ENCODE results near the gene IER3. TPM values are rescaled to one million over a fixed set of nuclear protein-coding genes. Genes with fewer than 3 reads are reported as not detected.

IER3 gene
- polyA plus RNA-seq, 3 donors = 21.0 to 21.8 (median 21.2) TPM

DNA sequence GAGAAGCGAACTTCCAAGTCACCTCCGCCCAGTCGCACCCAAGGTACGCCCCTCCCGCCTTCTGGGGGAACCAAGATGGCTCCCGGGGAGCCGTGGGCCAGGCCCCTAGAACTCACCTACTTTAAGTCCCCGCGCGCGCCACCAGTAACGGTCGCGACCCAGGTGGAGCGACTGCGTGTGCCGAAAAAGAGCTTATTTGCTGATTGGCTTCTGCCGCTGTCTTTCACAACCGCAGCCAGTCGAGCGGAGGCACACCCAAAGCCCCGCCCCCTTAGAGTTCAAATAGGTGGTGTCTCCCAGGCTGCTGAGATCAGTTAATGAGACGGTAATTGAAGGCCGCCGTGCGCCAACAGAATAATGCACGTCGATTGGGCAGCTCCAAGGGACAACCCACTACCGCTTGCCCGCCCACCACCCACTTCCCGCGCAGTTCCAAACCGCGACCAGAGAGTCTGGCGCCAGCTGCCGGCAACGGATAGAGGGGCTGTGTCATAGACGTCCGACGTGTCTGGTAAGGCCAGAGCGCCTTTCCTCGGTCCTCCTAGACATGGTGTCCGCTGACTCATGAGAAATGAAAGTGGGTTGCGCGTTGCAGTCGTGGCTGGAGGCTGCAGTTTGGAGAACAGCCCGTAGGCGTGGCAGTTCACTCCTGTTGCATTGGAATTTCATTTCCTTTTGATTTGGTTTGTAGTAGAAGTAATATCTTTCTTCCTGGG is 27.1 kb downstream of the IER3 start, which contains the start of gene MDC1:
TSS of gene MDC1 (minus strand) at position 153 of the 716 bp plus-strand sequence. CDS start 2,106 bp downstream, outside the sequence.
- peak; percentile 100 for DNase-seq

DNA sequence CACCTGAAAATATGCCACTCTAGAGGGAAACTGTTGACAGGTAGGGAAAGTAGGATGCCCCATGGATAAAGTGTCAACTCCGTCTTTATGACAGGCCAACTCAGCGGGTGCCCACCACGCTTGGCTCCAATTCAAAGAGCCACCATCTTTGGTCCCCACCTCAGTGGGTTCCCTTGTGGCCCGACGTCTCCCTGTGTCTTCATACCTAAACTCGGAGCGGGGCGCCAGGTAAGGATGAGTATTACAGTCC is 27.5 kb downstream of the IER3 start:
- DNase-seq = no peak

DNA sequence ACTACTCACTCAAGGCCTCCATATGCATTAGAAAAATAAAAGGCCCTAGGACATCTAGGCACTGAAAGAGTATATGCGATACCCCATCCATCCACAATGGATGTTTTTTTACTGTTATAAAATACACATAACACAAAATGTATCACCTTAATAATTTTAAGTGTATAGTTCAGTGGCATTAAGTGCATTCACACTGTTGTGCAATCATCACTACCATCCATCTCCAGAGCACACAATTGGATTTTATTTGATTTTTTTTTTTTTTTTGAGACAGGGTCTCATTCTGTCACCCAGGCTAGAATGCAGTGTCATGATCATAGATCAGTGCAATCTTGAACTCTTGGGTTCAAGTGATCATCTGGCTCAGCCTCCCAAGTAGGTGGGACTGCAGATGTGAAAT is 30.1 kb downstream of the IER3 start:
- DNase-seq = no peak

GRCh38 chr6:30712441-30712945 is 31.9 kb downstream of the IER3 start:
- DNase-seq = no peak

- DNase-seq = no peak
Observed at GRCh38 chr6:30711758-30712380, 32.5 kb downstream of the IER3 start.

GRCh38 chr6:30709101-30709868 is 35.1 kb downstream of the IER3 start:
- DNase-seq = no peak

DNA sequence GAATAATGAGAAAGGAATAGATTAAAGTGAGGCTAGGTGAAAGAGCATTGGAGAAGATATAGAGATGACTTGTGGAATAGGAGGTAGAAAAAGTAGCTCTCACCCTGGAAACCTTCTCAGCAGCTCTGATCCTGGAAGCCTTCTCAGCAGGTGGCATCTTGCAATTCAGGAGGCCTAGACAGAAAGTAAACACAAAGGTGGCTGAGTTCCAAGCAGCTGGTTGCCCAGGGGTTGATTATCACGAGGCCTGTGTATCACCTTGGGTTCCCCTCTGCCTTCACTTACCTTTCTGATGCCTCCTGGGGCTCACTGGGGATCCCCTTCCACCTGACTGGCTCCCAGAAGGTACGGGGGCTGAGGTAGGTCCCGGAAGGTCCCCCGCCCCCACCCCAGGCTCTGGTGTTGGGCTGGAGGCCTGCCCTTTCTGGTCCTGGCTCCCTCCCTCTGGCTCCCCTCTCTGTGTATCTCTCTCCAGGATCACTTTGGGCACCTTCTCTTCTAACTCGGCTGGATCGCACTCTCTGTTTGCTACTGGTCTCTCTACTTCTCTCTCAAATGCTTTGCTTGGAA is 37.0 kb downstream of the IER3 start:
- no peak for DNase-seq

DNA sequence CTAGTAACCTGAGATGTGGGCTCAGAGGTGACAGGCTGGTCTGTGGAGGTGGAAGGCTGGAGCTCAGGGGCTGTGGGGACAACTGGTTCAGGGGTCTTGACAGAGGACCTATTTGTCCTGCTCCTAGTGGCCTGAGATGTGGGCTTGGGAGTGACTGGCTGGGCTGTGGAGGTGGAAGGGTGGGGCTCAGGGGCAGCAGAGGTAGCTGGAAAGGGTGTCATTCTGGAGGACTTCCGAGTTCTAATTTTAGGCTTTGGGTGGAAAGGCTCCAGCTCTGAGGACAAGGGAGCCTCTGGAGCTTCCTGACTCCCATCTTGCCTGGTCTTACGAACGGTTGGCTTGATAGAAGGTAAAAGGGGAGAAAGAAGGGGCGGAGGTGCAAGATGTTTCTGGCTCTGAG is 38.7 kb downstream of the IER3 start:
- no peak for DNase-seq

DNA sequence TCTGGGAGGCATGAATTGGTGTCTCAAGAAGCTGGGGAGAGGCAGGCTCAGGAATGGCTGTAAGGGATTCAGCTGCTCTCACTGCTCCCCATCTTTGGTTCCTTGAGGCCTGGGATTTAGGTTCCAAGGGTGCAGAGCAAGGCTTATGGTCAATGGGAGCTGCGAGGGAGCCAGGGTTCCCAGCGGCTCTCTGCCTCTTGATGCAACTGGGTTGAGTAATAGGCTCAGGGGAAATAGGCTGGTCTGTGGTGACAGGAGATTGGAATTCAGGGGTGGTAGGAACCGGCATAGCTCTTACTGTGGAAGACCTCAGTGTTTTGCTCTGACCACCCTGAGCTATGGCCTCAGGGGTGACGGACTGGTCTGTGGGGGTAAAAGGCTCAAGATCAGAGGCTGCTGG is 40.5 kb downstream of the IER3 start:
- DNase-seq = no peak

- no peak for DNase-seq
Observed at GRCh38 chr6:30703011-30703410, 41.3 kb downstream of the IER3 start.

- DNase-seq = no peak
Observed at GRCh38 chr6:30700340-30700739, 44.0 kb downstream of the IER3 start.

DNA sequence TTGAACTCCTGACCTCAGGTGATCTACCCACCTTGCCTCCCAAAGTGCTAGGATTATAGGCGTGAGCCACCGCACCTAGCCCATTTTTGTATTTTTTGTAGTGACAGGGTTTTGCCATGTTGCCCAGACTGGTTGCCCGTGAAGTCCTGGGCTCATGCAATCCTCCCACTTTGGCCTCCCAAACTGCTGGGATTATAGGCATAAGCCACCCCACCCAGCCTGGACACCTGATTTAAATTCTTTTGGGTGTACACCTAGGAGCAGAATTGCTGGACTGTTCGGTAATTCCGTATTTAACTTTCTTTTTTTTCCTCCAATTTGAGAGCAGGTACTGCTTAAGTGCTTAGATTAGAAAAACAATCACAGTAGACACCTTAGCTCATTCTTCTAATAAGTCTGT is 47.9 kb downstream of the IER3 start:
- DNase-seq = no peak

Other genes with a start within 250 kb of the IER3 start
- 100 to 1,000 TPM in 2 of 3 donors, 10 to 100 TPM in 1; 97.3 to 111 (median 102) TPM for gene GNL1, start 188.1 kb downstream of the IER3 start, polyA plus RNA-seq (ENCODE audit: insufficient read length in 3 of 3)
- gene PRR3, start 187.3 kb downstream of the IER3 start, polyA plus RNA-seq (ENCODE audit: insufficient read length in 3 of 3) = 10 to 100 TPM; 29.2 to 37.4 (median 35.4) TPM
- gene ABCF1, start 173.1 kb downstream of the IER3 start, polyA plus RNA-seq (ENCODE audit: insufficient read length in 3 of 3) = 10 to 100 TPM; 69.3 to 77.9 (median 73.6) TPM
- 10 to 100 TPM; 53.5 to 62.5 (median 55.6) TPM for gene PPP1R10, start 127.3 kb downstream of the IER3 start, polyA plus RNA-seq (ENCODE audit: insufficient read length in 3 of 3)
- gene MRPS18B, start 126.7 kb downstream of the IER3 start, polyA plus RNA-seq (ENCODE audit: insufficient read length in 3 of 3) = 10 to 100 TPM; 56.0 to 65.1 (median 62.2) TPM
- gene ATAT1, start 117.7 kb downstream of the IER3 start, polyA plus RNA-seq (ENCODE audit: insufficient read length in 3 of 3) = 10 to 100 TPM; 38.7 to 60.2 (median 59.4) TPM
- gene C6orf136, start 97.4 kb downstream of the IER3 start, polyA plus RNA-seq (ENCODE audit: insufficient read length in 3 of 3) = 10 to 100 TPM; 17.6 to 25.5 (median 22.9) TPM
- 10 to 100 TPM; 48.6 to 51.8 (median 50.0) TPM for gene DHX16, start 71.5 kb downstream of the IER3 start, polyA plus RNA-seq (ENCODE audit: insufficient read length in 3 of 3)
- 10 to 100 TPM; 33.7 to 42.6 (median 37.4) TPM for gene PPP1R18, start 57.9 kb downstream of the IER3 start, polyA plus RNA-seq (ENCODE audit: insufficient read length in 3 of 3)
- gene NRM, start 53.6 kb downstream of the IER3 start, polyA plus RNA-seq (ENCODE audit: insufficient read length in 3 of 3) = 10 to 100 TPM; 35.3 to 43.5 (median 39.7) TPM
- 10 to 100 TPM; 45.4 to 55.6 (median 53.0) TPM for gene MDC1, start 27.3 kb downstream of the IER3 start, polyA plus RNA-seq (ENCODE audit: insufficient read length in 3 of 3)
- 1,000 to 10,000 TPM; 1,096 to 1,335 (median 1,230) TPM for gene TUBB, start 24.2 kb downstream of the IER3 start, polyA plus RNA-seq (ENCODE audit: insufficient read length in 3 of 3)
- 100 to 1,000 TPM; 138 to 144 (median 138) TPM for gene FLOT1, start 1.9 kb downstream of the IER3 start, polyA plus RNA-seq (ENCODE audit: insufficient read length in 3 of 3)
- 100 to 1,000 TPM; 196 to 203 (median 201) TPM for gene DDR1, start 140.0 kb upstream of the IER3 start, polyA plus RNA-seq (ENCODE audit: insufficient read length in 3 of 3)
- 10 to 100 TPM; 48.1 to 50.5 (median 48.9) TPM for gene GTF2H4, start 163.7 kb upstream of the IER3 start, polyA plus RNA-seq (ENCODE audit: insufficient read length in 3 of 3)
- 10 to 100 TPM; 45.6 to 64.7 (median 55.3) TPM for gene VARS2, start 169.7 kb upstream of the IER3 start, polyA plus RNA-seq (ENCODE audit: insufficient read length in 3 of 3)
- 1 to 10 TPM in 2 of 3 donors, under 1 TPM in 1; 0.63 to 1.7 (median 1.2) TPM for gene SFTA2, start 187.6 kb upstream of the IER3 start, polyA plus RNA-seq (ENCODE audit: insufficient read length in 3 of 3)
- under 1 TPM; 0.07 to 0.13 (median 0.09) TPM for gene MUCL3, start 196.4 kb upstream of the IER3 start, polyA plus RNA-seq (ENCODE audit: insufficient read length in 3 of 3)
- under 1 TPM in 1 of 3 donors, not detected in 2; 0.09 TPM for gene MUC21, start 239.2 kb upstream of the IER3 start, polyA plus RNA-seq (ENCODE audit: insufficient read length in 3 of 3)

Data from renal pelvis (tissue), 4 donors.